Activated naive CD4-positive, alpha-beta T cell treated with anti-CD3 and anti-CD28 coated beads for 36 hours (primary cell): Measurements from ENCODE around the gene FARP2. TPM values are rescaled to one million over a fixed set of nuclear protein-coding genes. Genes with fewer than 3 reads are reported as not detected.

ENCODE experiments used
- CTCF ChIA-PET: fragments of 350-600 bp; sonication (Branson Sonifier 250); formaldehyde crosslinking; loops from one replicate; lab custom pipeline; 2021; ENCODE audit warnings: antibody characterized with exemption; lab: Charles Lee
- DNase-seq: peaks from one replicate; pipeline ENCODE4 v3.0.0-alpha.2; 2020
- H3K27ac Mint-ChIP-seq: one replicate; pipeline ENCODE4 v1.8.0; 2021; ENCODE audit warnings: mild to moderate bottlenecking, mixed read lengths
- H3K27me3 Mint-ChIP-seq: one replicate; pipeline ENCODE4 v1.8.0; 2021; ENCODE audit warnings: low read depth, mixed read lengths
- H3K36me3 Mint-ChIP-seq: one replicate; pipeline ENCODE4 v1.8.0; 2021; ENCODE audit warnings: low read depth, mixed read lengths
- H3K4me1 Mint-ChIP-seq: one replicate; pipeline ENCODE4 v1.8.0; 2021; ENCODE audit warnings: low read depth, mixed read lengths
- H3K4me3 Mint-ChIP-seq: one replicate; pipeline ENCODE4 v1.8.0; 2021; ENCODE audit warnings: mild to moderate bottlenecking, moderate library complexity, mixed read lengths
- H3K9me3 Mint-ChIP-seq: one replicate; pipeline ENCODE4 v1.8.0; 2021; ENCODE audit warnings: mixed read lengths
- intact Hi-C: fragments of 100-400 bp; cut with micrococcal nuclease; formaldehyde crosslinking; loops from one replicate; pipeline ENCODE4 v1.15.1; 2023
- total RNA-seq, 2 experiments: library from RNA; stranded (reverse); gene quantifications; one replicate each; pipeline ENCODE4 v1.2.3, GENCODE V29; 2021

Gene FARP2
- total RNA-seq, 2 experiments from 2014 or later: 19.5 to 19.6 TPM

DNA sequence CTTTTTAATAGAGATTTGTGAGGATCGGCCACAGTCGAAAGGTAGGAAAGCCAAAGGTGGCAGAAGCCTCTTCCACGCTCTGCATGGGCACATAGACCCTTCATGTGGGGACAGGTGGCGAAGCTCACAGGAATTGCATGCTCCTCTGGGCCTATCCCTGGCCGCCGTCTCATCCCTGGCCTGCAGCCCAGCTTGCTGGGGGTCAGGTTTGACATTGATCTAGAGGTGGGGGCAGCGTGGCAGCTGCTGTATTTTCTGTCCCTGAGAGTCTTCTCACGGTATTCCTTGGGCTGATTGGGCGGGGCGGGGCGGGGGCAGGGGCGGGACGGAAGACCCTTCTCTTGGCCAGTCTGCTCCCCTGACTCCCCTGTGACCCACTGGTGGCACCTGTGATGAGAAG lies 103.4 kb downstream of the FARP2 start:
- CTCF ChIA-PET: interaction anchor here (0.6 to 0.7 kb wide), 2 partner anchors 9 to 213 kb away, joined by 3 read pairs; no protein-coding TSS in a partner anchor
- intact Hi-C loops: no loop called here
- Mint-ChIP-seq H3K4me3 (no peak overlapping the region), H3K9me3 (no peaks in the 10 kb centered on the region), H3K4me1 (no peaks in the 10 kb centered on the region), H3K27me3 (peaks cover 8% of the 10 kb centered on the region), H3K27ac (no peak overlapping the region), H3K36me3 (no peaks in the 10 kb centered on the region)
- DNase-seq: no peak

GRCh38 chr2:241460631-241461030 lies 104.5 kb downstream of the FARP2 start:
- Mint-ChIP-seq H3K9me3 (no peaks in the 10 kb centered on the region), H3K36me3 (no peaks in the 10 kb centered on the region), H3K4me3 (no peak overlapping the region), H3K27ac (no peak overlapping the region), H3K27me3 (peaks cover 6% of the 10 kb centered on the region), H3K4me1 (no peaks in the 10 kb centered on the region)
- intact Hi-C loops: no loop called here
- CTCF ChIA-PET: no interaction called here
- DNase-seq: no peak

DNA sequence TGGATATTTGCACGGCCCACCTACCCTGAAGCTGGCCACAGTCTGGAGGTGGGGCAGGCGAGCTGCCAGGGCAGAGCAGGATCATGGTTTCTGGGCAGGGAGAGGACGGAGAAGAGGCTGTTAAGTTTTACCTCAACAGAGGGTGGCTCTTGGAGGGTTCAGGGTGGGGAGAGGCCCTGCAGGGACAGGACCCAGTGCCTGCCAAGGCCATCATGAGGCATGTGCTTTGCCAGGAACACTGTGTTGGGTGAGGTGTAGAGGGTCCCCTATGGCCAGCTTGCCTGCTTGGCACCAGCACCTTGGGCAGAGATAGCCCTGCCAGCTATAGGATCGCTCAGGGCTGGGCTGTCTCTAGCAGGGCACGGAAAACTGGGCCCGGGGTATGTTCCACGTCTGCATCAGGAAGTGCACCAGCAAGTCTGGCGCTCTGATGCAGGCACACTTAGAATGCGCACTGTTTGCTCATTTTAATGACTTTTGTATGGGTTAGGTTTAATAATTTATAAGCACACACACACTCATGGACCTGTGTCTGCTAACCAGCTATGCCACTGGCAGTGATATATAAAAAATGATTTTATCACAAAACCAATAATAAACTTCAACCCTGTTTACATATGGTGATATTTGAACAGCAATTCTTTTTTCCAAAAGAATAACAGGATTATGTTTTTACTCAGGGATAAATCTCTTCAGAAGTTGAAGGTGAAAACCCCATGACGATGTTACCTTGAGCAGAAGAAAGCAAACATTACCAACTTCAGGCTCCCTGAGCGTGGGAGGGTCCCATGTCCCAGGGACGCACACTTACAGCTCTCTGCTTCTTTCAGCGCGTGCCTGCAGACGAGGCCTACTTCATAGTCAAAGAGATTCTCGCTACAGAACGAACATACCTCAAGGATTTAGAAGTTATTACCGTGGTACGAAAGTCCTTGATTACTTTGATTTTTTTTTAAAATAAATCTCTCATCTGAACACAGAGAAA lies 105.9 kb downstream of the FARP2 start:
- CTCF ChIA-PET: no interaction called here
- Mint-ChIP-seq H3K4me3 (no peak overlapping the region), H3K9me3 (no peaks in the 10 kb centered on the region), H3K4me1 (no peaks in the 10 kb centered on the region), H3K27ac (no peak overlapping the region), H3K27me3 (no peaks in the 10 kb centered on the region), H3K36me3 (no peaks in the 10 kb centered on the region)
- no peak for DNase-seq
- intact Hi-C loops: no loop called here

DNA sequence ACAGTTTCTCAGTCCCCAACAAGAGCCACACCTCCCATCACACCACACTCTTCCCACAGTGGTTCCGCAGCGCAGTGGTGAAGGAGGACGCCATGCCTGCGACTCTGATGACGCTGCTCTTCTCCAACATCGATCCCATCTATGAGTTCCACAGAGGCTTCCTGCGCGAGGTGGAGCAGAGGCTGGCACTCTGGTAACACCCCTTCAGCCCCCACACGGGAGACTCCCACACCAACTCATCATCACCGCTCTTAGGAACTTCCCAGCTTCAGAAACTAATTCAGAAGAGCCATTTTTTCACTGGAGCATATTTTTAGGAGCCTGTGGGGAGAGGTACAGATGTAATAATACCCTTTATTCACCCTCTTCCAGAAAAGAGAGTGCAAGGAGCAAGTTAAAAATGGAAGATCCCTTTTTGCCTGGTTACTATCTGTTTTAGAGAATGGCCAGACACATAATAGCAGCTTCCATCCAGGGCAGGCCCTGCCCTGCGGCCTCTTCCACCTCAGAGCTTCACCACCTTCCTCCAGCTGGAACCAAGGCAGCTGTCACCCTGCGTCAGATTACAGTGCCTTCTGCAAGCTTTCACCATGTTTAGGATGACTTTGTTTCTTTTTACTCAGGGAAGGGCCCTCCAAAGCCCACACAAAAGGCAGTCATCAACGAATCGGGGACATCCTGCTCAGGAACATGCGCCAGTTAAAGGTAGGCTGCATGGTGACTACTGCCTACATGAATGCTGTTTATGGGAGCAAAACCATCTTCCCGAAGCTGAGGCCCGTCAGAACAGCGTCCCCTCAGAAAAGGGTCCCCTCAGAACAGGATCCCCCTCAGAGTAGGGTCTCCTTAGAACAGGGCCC lies 107.4 kb downstream of the FARP2 start:
- no peak for DNase-seq
- intact Hi-C loops: no loop called here
- CTCF ChIA-PET: interaction anchor here (0.9 kb wide), 1 partner anchor 147 kb away, joined by 3 read pairs; no protein-coding TSS in a partner anchor
- Mint-ChIP-seq H3K4me3 (no peak overlapping the region), H3K27me3 (no peaks in the 10 kb centered on the region), H3K36me3 (no peaks in the 10 kb centered on the region), H3K27ac (no peak overlapping the region), H3K9me3 (no peaks in the 10 kb centered on the region), H3K4me1 (no peaks in the 10 kb centered on the region)

- CTCF ChIA-PET: no interaction called here
- H3K27ac Mint-ChIP-seq: no peak overlapping the region
- DNase-seq: no peak
- H3K27me3 Mint-ChIP-seq: no peaks in the 10 kb centered on the region
- no peak overlapping the region for H3K4me3 Mint-ChIP-seq
- no peaks in the 10 kb centered on the region for H3K4me1 Mint-ChIP-seq
- no peaks in the 10 kb centered on the region for H3K9me3 Mint-ChIP-seq
- no peaks in the 10 kb centered on the region for H3K36me3 Mint-ChIP-seq
- intact Hi-C loops: no loop called here
Observed at GRCh38 chr2:241465543-241465942, 109.5 kb downstream of the FARP2 start.

DNA sequence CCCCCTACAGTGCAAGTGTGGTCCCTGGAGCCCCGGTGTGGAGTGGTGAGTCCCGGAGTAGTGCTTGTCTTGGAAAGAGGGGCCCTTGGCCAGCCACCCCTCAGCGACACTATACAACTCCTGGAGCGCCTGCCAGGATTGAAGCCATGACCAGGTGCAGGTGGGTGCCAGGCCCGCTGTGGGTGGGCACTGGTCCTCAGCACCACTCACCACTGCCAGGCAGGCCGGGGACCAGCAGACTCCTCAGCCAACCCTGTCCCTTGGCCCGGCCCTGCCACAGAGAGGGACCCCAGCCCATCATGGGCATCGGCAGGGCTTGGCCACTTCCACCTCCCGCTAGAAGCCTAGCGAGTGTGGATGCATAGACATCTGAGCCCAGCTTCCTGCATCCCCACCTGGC lies 110.1 kb downstream of the FARP2 start:
- Mint-ChIP-seq H3K4me3 (no peak overlapping the region), H3K27ac (no peak overlapping the region), H3K4me1 (no peaks in the 10 kb centered on the region), H3K27me3 (no peaks in the 10 kb centered on the region), H3K36me3 (no peaks in the 10 kb centered on the region), H3K9me3 (no peaks in the 10 kb centered on the region)
- CTCF ChIA-PET: no interaction called here
- DNase-seq: no peak
- intact Hi-C loops: no loop called here

GRCh38 chr2:241467777-241468475 lies 111.8 kb downstream of the FARP2 start:
- H3K9me3 Mint-ChIP-seq: no peaks in the 10 kb centered on the region
- H3K27ac Mint-ChIP-seq: no peak overlapping the region
- H3K36me3 Mint-ChIP-seq: no peaks in the 10 kb centered on the region
- H3K4me3 Mint-ChIP-seq: no peak overlapping the region
- intact Hi-C loops: no loop called here
- peaks cover 6% of the 10 kb centered on the region for H3K27me3 Mint-ChIP-seq
- no peaks in the 10 kb centered on the region for H3K4me1 Mint-ChIP-seq
- DNase-seq: no peak
- CTCF ChIA-PET: no interaction called here

DNA sequence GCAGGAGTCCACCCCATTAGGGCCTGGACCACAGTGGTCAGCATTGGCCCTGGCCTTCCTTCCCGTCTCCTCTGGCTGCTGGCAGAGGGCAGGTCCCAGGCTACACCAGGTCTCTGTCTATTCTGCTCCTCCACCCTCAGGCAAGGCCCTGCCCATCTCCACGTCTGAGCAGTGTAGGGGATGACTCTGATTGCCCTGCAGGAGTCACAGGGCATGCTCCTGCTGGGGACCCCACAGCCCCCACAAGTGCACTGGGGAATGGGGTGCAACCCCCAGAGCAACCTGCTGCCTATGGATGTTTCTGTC lies 112.3 kb downstream of the FARP2 start:
- Mint-ChIP-seq H3K9me3 (no peaks in the 10 kb centered on the region), H3K4me1 (no peaks in the 10 kb centered on the region), H3K27ac (no peak overlapping the region), H3K4me3 (no peak overlapping the region), H3K27me3 (peaks cover 11% of the 10 kb centered on the region), H3K36me3 (no peaks in the 10 kb centered on the region)
- intact Hi-C loops: no loop called here
- CTCF ChIA-PET: no interaction called here
- no peak for DNase-seq

DNA sequence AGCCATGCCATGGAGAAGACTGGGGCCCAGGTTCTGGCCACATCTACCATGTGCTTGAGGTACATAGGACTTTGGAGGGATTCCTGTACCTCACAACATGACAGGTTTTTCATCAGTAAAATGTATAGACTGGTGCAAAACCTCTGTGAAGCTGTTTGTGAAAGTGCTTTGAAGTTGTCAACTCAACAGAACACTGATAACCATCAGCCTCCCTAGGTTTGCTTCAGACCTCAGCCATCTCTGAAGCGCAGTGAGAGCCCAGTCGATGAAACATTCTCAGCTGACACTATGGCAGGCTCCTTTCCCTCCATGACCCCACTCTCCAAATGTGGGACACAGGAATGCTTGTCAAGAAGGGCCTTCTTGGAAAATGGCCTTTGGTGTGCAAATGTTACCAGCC lies 113.7 kb downstream of the FARP2 start:
- Mint-ChIP-seq H3K4me1 (no peaks in the 10 kb centered on the region), H3K36me3 (no peaks in the 10 kb centered on the region), H3K27ac (no peak overlapping the region), H3K4me3 (no peak overlapping the region), H3K9me3 (no peaks in the 10 kb centered on the region), H3K27me3 (peaks cover 12% of the 10 kb centered on the region)
- DNase-seq: no peak
- CTCF ChIA-PET: no interaction called here
- intact Hi-C loops: no loop called here

DNA sequence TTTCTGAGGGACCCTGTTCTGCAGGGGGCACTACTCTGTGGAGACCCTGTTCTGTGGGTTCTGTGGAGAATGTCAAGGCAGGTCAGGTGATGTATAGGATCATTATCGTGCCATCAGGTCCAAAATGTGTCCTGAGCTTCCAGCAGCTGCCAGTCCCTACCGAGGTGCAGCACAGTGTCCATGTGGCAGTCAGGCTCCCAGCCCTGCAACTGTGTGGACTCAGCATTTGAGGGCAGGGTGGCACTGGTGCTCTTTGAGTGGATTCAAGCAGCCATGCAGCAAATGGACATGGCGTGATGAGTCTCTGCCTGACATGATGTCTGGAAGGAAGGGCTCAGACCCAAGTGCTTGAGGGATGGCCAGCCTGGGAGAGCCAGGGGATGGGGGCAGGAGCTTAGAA lies 117.3 kb downstream of the FARP2 start:
- intact Hi-C loops: no loop called here
- no peaks in the 10 kb centered on the region for H3K36me3 Mint-ChIP-seq
- no peak for DNase-seq
- H3K27me3 Mint-ChIP-seq: peaks cover 12% of the 10 kb centered on the region
- no peaks in the 10 kb centered on the region for H3K4me1 Mint-ChIP-seq
- CTCF ChIA-PET: interaction anchor here (0.7 kb wide), 1 partner anchor 359 kb away, joined by 3 read pairs; no protein-coding TSS in a partner anchor
- no peak overlapping the region for H3K4me3 Mint-ChIP-seq
- H3K27ac Mint-ChIP-seq: no peak overlapping the region
- H3K9me3 Mint-ChIP-seq: no peaks in the 10 kb centered on the region

DNA sequence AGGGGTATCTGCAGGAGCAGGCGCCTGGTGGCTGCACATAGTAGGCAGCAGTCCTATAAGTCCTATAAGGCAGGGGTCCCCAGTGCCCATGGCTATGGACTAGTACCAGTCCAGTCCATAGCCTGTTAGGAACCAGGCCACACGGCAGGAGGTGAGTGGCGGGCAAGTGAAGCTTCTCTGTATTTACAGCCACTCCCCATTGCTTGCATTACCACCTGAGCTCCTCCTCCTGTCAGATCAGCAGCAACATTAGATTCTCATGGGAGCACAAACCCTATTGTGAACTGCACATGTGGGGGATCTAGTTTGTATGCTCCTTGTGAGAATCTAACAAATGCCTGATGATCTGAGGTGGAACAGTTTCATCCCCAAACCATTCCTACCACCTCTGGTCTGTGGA lies 119.2 kb downstream of the FARP2 start:
- no peak overlapping the region for H3K4me3 Mint-ChIP-seq
- H3K36me3 Mint-ChIP-seq: no peaks in the 10 kb centered on the region
- no peak for DNase-seq
- H3K4me1 Mint-ChIP-seq: no peaks in the 10 kb centered on the region
- intact Hi-C loops: no loop called here
- H3K27me3 Mint-ChIP-seq: peaks cover 12% of the 10 kb centered on the region
- no peaks in the 10 kb centered on the region for H3K9me3 Mint-ChIP-seq
- CTCF ChIA-PET: no interaction called here
- H3K27ac Mint-ChIP-seq: no peak overlapping the region

- Mint-ChIP-seq H3K27ac (no peak overlapping the region), H3K4me3 (no peak overlapping the region), H3K36me3 (no peaks in the 10 kb centered on the region), H3K9me3 (no peaks in the 10 kb centered on the region), H3K4me1 (no peaks in the 10 kb centered on the region), H3K27me3 (peaks cover 3% of the 10 kb centered on the region)
- no peak for DNase-seq
- intact Hi-C loops: no loop called here
- CTCF ChIA-PET: no interaction called here
Observed at GRCh38 chr2:241478166-241478565, 122.1 kb downstream of the FARP2 start.
